ENCODE measurements around the gene WDFY3. TPM values are rescaled to one million over a fixed set of nuclear protein-coding genes. Genes with fewer than 3 reads are reported as not detected.

The WDFY3 gene
- polyA plus RNA-seq, 1 donor (not counting 4 experiments of a cell fraction or from before 2014, with no cell fraction given): 28.5 TPM

DNA sequence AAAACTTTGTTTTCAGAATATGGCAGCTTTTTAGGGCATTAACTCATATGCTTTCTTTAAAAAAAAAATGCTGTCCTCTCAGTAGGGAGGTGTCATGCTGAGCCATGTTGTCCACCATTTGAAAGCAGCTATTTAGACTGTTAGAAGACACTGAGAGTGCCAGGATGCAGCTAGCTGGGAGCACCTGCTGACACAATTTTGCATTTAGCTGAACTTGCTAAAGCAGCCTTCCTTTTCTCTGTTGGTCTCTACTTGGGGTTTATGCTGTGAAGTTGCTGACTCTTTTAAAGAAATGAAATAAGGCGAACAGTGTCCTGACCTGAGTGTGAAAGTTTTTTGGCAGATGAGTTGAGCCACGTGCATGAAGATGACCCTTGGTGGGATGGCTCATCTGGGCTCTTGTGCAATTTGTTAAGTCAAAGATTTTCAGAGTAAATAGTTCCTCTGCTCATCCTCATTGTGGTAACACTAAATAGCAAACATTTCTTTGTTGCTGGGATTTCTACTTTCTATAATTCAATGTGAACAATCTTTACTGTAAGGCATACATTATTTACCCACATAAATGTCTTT is 319.1 kb downstream of the WDFY3 start:
- no peaks in the 10 kb centered on the region for H3K4me1 ChIP-seq (ENCODE audit: control insufficient read depth, extremely low read depth, insufficient read depth, low read length)
- H3K36me3 ChIP-seq (ENCODE audit: control insufficient read depth in 2 of 2, extremely low read depth in 1 of 2, insufficient read depth in 2 of 2, low read length in 2 of 2): peaks cover 12 to 21% of the 10 kb centered on the region in 2 experiments
- no peak overlapping the region for H3K9ac ChIP-seq (ENCODE audit: control insufficient read depth, extremely low read depth, insufficient read depth, low read length)
- no peaks in the 10 kb centered on the region for H3K9me3 ChIP-seq (ENCODE audit: control insufficient read depth, low read depth, low read length)
- no peak for TF ChIP-seq EZH2 (IDR thresholded peaks at IDR 0.05; ENCODE audit: low read length)
- TF ChIP-seq, protein P1, sequence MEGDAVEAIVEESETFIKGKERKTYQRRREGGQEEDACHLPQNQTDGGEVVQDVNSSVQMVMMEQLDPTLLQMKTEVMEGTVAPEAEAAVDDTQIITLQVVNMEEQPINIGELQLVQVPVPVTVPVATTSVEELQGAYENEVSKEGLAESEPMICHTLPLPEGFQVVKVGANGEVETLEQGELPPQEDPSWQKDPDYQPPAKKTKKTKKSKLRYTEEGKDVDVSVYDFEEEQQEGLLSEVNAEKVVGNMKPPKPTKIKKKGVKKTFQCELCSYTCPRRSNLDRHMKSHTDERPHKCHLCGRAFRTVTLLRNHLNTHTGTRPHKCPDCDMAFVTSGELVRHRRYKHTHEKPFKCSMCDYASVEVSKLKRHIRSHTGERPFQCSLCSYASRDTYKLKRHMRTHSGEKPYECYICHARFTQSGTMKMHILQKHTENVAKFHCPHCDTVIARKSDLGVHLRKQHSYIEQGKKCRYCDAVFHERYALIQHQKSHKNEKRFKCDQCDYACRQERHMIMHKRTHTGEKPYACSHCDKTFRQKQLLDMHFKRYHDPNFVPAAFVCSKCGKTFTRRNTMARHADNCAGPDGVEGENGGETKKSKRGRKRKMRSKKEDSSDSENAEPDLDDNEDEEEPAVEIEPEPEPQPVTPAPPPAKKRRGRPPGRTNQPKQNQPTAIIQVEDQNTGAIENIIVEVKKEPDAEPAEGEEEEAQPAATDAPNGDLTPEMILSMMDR (optimal IDR thresholded peaks at IDR 0.05 in 1 of 3, IDR thresholded peaks at IDR 0.05 in 1 of 3, conservative IDR thresholded peaks at IDR 0.05 in 1 of 3; ENCODE audit: extremely low read depth in 1 of 3, insufficient read depth in 2 of 3, low read length in 3 of 3): no peak
- dilution Hi-C loops (cut with MboI; ENCODE audit: extremely low pct_ligation_motif_present, low sequenced_read_pairs): no loop called here
- H3K79me2 ChIP-seq (ENCODE audit: control insufficient read depth, insufficient read depth, low read length): no peaks in the 10 kb centered on the region
- H2AFZ ChIP-seq (ENCODE audit: control insufficient read depth, low read length): no peak overlapping the region
- no peaks in the 10 kb centered on the region for H3K27me3 ChIP-seq (ENCODE audit: control insufficient read depth, extremely low read depth, insufficient read depth, low read length)
- no peak overlapping the region for H3K4me3 ChIP-seq (ENCODE audit: control insufficient read depth in 2 of 3, extremely low read depth in 1 of 3, insufficient read depth in 2 of 3, low read depth in 1 of 3, low read length in 3 of 3)
- no peaks in the 10 kb centered on the region for H4K20me1 ChIP-seq (ENCODE audit: control insufficient read depth, extremely low read depth, insufficient read depth, low read length)
- DNase-seq (ENCODE audit: low read depth, low spot score) (no peak), FAIRE-seq (peak; percentile 57)
- no peaks in the 10 kb centered on the region for H3K9me1 ChIP-seq (ENCODE audit: control insufficient read depth, extremely low read depth, insufficient read depth, low read length)
- H3K27ac ChIP-seq (ENCODE audit: control insufficient read depth, insufficient read depth, low read length): no peak overlapping the region
- H3K4me2 ChIP-seq (ENCODE audit: control insufficient read depth, extremely low read depth, insufficient read depth, low read depth, low read length): no peak overlapping the region

DNA sequence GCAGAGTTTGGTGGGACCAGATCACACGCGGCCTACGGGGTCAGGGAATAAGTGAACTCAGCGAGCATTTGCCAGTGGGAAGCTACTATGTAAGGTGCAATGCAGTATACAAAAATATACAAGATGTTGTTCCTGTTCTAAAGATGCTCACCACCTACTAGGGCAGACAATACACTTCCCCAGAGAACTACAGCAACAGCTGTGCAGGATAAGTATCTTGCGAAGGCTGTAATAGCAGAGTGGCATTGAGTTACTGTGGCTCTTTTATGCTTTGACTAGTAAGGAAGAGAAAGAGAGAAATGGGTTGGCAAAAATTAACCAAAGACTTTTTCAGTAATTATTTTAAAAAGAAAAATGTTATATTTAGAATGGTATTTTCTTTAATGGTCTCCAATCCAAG is 322.4 kb downstream of the WDFY3 start:
- dilution Hi-C loops (cut with MboI; ENCODE audit: extremely low pct_ligation_motif_present, low sequenced_read_pairs): no loop called here
- Histone ChIP-seq H3K4me3 (ENCODE audit: control insufficient read depth in 2 of 3, extremely low read depth in 1 of 3, insufficient read depth in 2 of 3, low read depth in 1 of 3, low read length in 3 of 3) (no peak overlapping the region), H3K27ac (ENCODE audit: control insufficient read depth, insufficient read depth, low read length) (no peak overlapping the region), H2AFZ (ENCODE audit: control insufficient read depth, low read length) (no peak overlapping the region), H3K79me2 (ENCODE audit: control insufficient read depth, insufficient read depth, low read length) (no peaks in the 10 kb centered on the region), H3K4me2 (ENCODE audit: control insufficient read depth, extremely low read depth, insufficient read depth, low read depth, low read length) (no peak overlapping the region), H3K9me1 (ENCODE audit: control insufficient read depth, extremely low read depth, insufficient read depth, low read length) (no peaks in the 10 kb centered on the region), H3K36me3 (ENCODE audit: control insufficient read depth in 2 of 2, extremely low read depth in 1 of 2, insufficient read depth in 2 of 2, low read length in 2 of 2) (peaks cover 7 to 14% of the 10 kb centered on the region in 2 experiments), H4K20me1 (ENCODE audit: control insufficient read depth, extremely low read depth, insufficient read depth, low read length) (no peaks in the 10 kb centered on the region), H3K9me3 (ENCODE audit: control insufficient read depth, low read depth, low read length) (no peaks in the 10 kb centered on the region), H3K9ac (ENCODE audit: control insufficient read depth, extremely low read depth, insufficient read depth, low read length) (no peak overlapping the region), H3K27me3 (ENCODE audit: control insufficient read depth, extremely low read depth, insufficient read depth, low read length) (no peaks in the 10 kb centered on the region), H3K4me1 (ENCODE audit: control insufficient read depth, extremely low read depth, insufficient read depth, low read length) (no peaks in the 10 kb centered on the region)
- FAIRE-seq (no peak), DNase-seq (ENCODE audit: low read depth, low spot score) (no peak)
- TF ChIP-seq, protein P1 (optimal IDR thresholded peaks at IDR 0.05 in 1 of 3, IDR thresholded peaks at IDR 0.05 in 1 of 3, conservative IDR thresholded peaks at IDR 0.05 in 1 of 3; ENCODE audit: extremely low read depth in 1 of 3, insufficient read depth in 2 of 3, low read length in 3 of 3): no peak
- TF ChIP-seq EZH2 (IDR thresholded peaks at IDR 0.05; ENCODE audit: low read length): no peak
